ENCODE results near the gene ROR2.

DNA sequence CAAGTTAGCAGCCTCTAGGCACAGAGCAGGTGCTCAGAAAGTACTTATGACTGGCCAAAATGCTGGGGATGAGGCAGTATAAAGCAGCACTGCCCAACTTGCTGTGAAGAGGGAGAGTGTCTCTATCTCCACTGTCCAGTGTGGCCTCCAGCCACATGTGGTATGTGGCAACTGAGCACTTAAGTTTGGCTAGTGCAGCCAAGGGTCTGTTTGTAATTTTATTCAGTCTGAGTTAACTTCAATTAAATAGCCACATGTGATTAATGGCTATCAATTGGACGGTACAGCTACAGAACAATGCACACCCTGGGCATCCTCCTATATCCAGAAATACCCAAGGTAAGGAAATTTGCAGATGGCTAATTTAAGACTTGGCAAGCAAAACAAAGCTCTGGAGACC is 26.9 kb downstream of the ROR2 start:
- TF ChIP-seq YY1 (IDR thresholded peaks at IDR 0.05): no peak
- no peak for TF ChIP-seq CTCF (IDR thresholded peaks at IDR 0.05; ENCODE audit: low read depth, low read length, missing input control)

Data from liver (tissue), 2 donors.